HAP-1 (cell line): ENCODE data around the gene FBXL15.

Experiments used
- DNase-seq, 2 experiments: peaks; one replicate each; pipeline ENCODE4 v3.0.0-alpha.2; 2016 to 2020; ENCODE audit warnings: low spot score in 2 of 2
- H3K27me3 ChIP-seq: fragments of 250-450 bp; sonication (Bioruptor Pico); 2 replicates; pipeline ENCODE4 v1.5.1; 2020; ENCODE audit warnings: low read depth, mild to moderate bottlenecking, moderate library complexity
- H3K36me3 ChIP-seq: fragments of 250-450 bp; sonication (Bioruptor Pico); replicated peaks from 2 replicates; pipeline ENCODE4 v1.5.1; 2020; ENCODE audit warnings: mild to moderate bottlenecking
- H3K4me1 ChIP-seq: fragments of 250-450 bp; sonication (Bioruptor Pico); 2 replicates; pipeline ENCODE4 v1.5.1; 2020; ENCODE audit warnings: mild to moderate bottlenecking
- H3K4me3 ChIP-seq: fragments of 250-450 bp; sonication (Bioruptor Pico); 2 replicates; pipeline ENCODE4 v1.5.1; 2020; ENCODE audit warnings: mild to moderate bottlenecking, moderate library complexity
- H3K9me3 ChIP-seq: fragments of 250-450 bp; sonication (Bioruptor Pico); 2 replicates; pipeline ENCODE4 v1.5.1; 2020; ENCODE audit warnings: mild to moderate bottlenecking, moderate library complexity
- in situ Hi-C: fragments of 300-500 bp; cut with MboI; formaldehyde crosslinking; loops from 3 replicates; pipeline ENCODE4 v1.14.3; 2020; ENCODE audit warnings: low sequenced_read_pairs, inconsistent platforms, mixed read lengths

Gene FBXL15

GRCh38 chr10:102422545-102423129, 2.0 kb downstream of the FBXL15 start:
- in situ Hi-C loops, result no loop called here
- H3K9me3 ChIP-seq, result no peaks in the 10 kb centered on the region
- peaks cover 20% of the 10 kb centered on the region for H3K36me3 ChIP-seq
- peaks cover 19% of the 10 kb centered on the region for H3K4me1 ChIP-seq
- H3K27me3 ChIP-seq, result no peaks in the 10 kb centered on the region
- peak; percentile 87 to 92 for DNase-seq
- H3K4me3 ChIP-seq, result peak overlapping the region; percentile 81

GRCh38 chr10:102423372-102423968, 2.8 kb downstream of the FBXL15 start:
- Histone ChIP-seq H3K9me3 (no peaks in the 10 kb centered on the region), H3K4me3 (no peak overlapping the region), H3K4me1 (peaks cover 19% of the 10 kb centered on the region), H3K36me3 (peaks cover 20% of the 10 kb centered on the region), H3K27me3 (no peaks in the 10 kb centered on the region)
- in situ Hi-C loops, result no loop called here
- no peak for DNase-seq

- no peak overlapping the region for H3K4me3 ChIP-seq
- no peak for DNase-seq
- peaks cover 20% of the 10 kb centered on the region for H3K36me3 ChIP-seq
- in situ Hi-C loops, result no loop called here
- no peaks in the 10 kb centered on the region for H3K9me3 ChIP-seq
- H3K4me1 ChIP-seq, result peaks cover 17% of the 10 kb centered on the region
- H3K27me3 ChIP-seq, result no peaks in the 10 kb centered on the region
These were observed 3.5 kb downstream of the FBXL15 start for GRCh38 chr10:102424145-102424544.

GRCh38 chr10:102424916-102425315, 4.3 kb downstream of the FBXL15 start:
- Histone ChIP-seq H3K36me3 (peaks cover 20% of the 10 kb centered on the region), H3K9me3 (no peaks in the 10 kb centered on the region), H3K4me3 (no peak overlapping the region), H3K4me1 (peaks cover 11% of the 10 kb centered on the region; the same call in 1 of the 2 replicates), H3K27me3 (no peaks in the 10 kb centered on the region)
- DNase-seq, result no peak
- in situ Hi-C loops, result no loop called here

- no peak for DNase-seq
- Histone ChIP-seq H3K4me1 (peaks cover 9% of the 10 kb centered on the region; the same call in 1 of the 2 replicates), H3K9me3 (no peaks in the 10 kb centered on the region), H3K4me3 (no peak overlapping the region), H3K36me3 (peaks cover 20% of the 10 kb centered on the region), H3K27me3 (no peaks in the 10 kb centered on the region)
- in situ Hi-C loops, result no loop called here
These were observed 4.8 kb downstream of the FBXL15 start for GRCh38 chr10:102425444-102425843.

GRCh38 chr10:102426803-102427287, 6.2 kb downstream of the FBXL15 start:
- DNase-seq, result no peak
- no peak overlapping the region for H3K4me3 ChIP-seq
- no peaks in the 10 kb centered on the region for H3K9me3 ChIP-seq
- in situ Hi-C loops, result no loop called here
- peaks cover 9% of the 10 kb centered on the region; the same call in 1 of the 2 replicates for H3K4me1 ChIP-seq
- H3K36me3 ChIP-seq, result peaks cover 20% of the 10 kb centered on the region
- no peaks in the 10 kb centered on the region for H3K27me3 ChIP-seq

- H3K4me3 ChIP-seq, result no peak overlapping the region
- in situ Hi-C loops, result no loop called here
- no peak for DNase-seq
- H3K9me3 ChIP-seq, result no peaks in the 10 kb centered on the region
- H3K27me3 ChIP-seq, result no peaks in the 10 kb centered on the region
- peaks cover 5% of the 10 kb centered on the region for H3K36me3 ChIP-seq
- H3K4me1 ChIP-seq, result no peaks in the 10 kb centered on the region
These were observed 8.8 kb downstream of the FBXL15 start for GRCh38 chr10:102429468-102429867.

- H3K36me3 ChIP-seq, result no peaks in the 10 kb centered on the region; the same call in 1 of the 2 replicates
- in situ Hi-C loops, result no loop called here
- no peaks in the 10 kb centered on the region for H3K9me3 ChIP-seq
- peak; percentile 52 to 65 for DNase-seq
- peaks cover 2% of the 10 kb centered on the region; the same call in 1 of the 2 replicates for H3K27me3 ChIP-seq
- H3K4me3 ChIP-seq, result peak overlapping the region; percentile 73
- H3K4me1 ChIP-seq, result no peaks in the 10 kb centered on the region
These were observed 11.0 kb downstream of the FBXL15 start for GRCh38 chr10:102431452-102432124.

- peak; percentile 95 to 98 for DNase-seq
- peak within 1 kb of the TSS; percentile 73 for H3K4me3 ChIP-seq
- H3K4me1 ChIP-seq, result no peaks in the 10 kb centered on the region
- H3K27me3 ChIP-seq, result peaks cover 2% of the 10 kb centered on the region; the same call in 1 of the 2 replicates
- no peaks in the 10 kb centered on the region for H3K9me3 ChIP-seq
- in situ Hi-C loops, result no loop called here
- no peaks in the 10 kb centered on the region; the same call in 1 of the 2 replicates for H3K36me3 ChIP-seq
These were observed 11.7 kb downstream of the FBXL15 start, which contains the start of gene CUEDC2 for GRCh38 chr10:102432162-102432950. Gene CUEDC2, minus strand, starts transcription at chr10:102432574. Its CDS starts 7,386 bp downstream, at chr10:102425188.

GRCh38 chr10:102433619-102434046, 13.0 kb downstream of the FBXL15 start:
- Histone ChIP-seq H3K9me3 (no peaks in the 10 kb centered on the region), H3K36me3 (no peaks in the 10 kb centered on the region; the same call in 1 of the 2 replicates), H3K4me1 (no peaks in the 10 kb centered on the region), H3K4me3 (no peak overlapping the region), H3K27me3 (peaks cover 2% of the 10 kb centered on the region; the same call in 1 of the 2 replicates)
- in situ Hi-C loops, result no loop called here
- DNase-seq, result no peak

GRCh38 chr10:102434394-102435132, 13.9 kb downstream of the FBXL15 start:
- H3K4me3 ChIP-seq, result no peak overlapping the region
- H3K27me3 ChIP-seq, result peaks cover 2% of the 10 kb centered on the region; the same call in 1 of the 2 replicates
- H3K9me3 ChIP-seq, result no peaks in the 10 kb centered on the region
- no peaks in the 10 kb centered on the region for H3K4me1 ChIP-seq
- DNase-seq, result no peak
- in situ Hi-C loops, result no loop called here
- H3K36me3 ChIP-seq, result no peaks in the 10 kb centered on the region; the same call in 1 of the 2 replicates

- in situ Hi-C loops, result no loop called here
These were observed 14.5 kb downstream of the FBXL15 start for GRCh38 chr10:102435133-102435497.

More at GRCh38 chr10:102435133-102435497, 14.5 kb downstream of the FBXL15 start:
- Histone ChIP-seq H3K4me3 (no peak overlapping the region), H3K4me1 (no peaks in the 10 kb centered on the region), H3K9me3 (no peaks in the 10 kb centered on the region), H3K27me3 (peaks cover 2% of the 10 kb centered on the region; the same call in 1 of the 2 replicates), H3K36me3 (no peaks in the 10 kb centered on the region; the same call in 1 of the 2 replicates)
- no peak for DNase-seq
